ENCODE measurements around the gene ROPN1B.
"Not testable (repeated sequence)": the region's sequence is repeated elsewhere in the genome, so short reads cannot be mapped to it uniquely, and the experiment has no call there.

DNA sequence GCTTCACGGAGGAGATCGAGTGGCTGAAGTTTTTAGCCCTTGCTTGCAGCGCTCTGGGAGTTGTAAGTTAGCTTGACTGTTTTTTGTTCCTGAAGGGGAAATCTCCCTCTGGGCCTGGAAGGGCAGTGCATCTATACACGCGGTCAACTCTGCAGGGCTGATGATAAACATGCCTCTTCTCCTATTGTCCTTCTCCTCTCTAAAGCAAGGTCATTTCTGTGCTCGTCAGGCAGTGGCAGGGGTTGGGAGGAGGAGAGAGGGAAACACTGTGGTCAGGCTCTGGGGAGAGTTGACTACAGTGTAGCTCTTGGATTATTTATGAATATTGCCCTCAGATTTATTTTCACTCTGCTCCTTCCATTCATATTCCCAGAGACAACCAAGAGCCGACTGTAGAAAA is 8.1 kb downstream of the ROPN1B start:
- not testable (repeated sequence) for TF ChIP-seq POLR2A (IDR thresholded peaks at IDR 0.05; ENCODE audit: extremely low read depth, insufficient read length)
- TF ChIP-seq, protein P1, sequence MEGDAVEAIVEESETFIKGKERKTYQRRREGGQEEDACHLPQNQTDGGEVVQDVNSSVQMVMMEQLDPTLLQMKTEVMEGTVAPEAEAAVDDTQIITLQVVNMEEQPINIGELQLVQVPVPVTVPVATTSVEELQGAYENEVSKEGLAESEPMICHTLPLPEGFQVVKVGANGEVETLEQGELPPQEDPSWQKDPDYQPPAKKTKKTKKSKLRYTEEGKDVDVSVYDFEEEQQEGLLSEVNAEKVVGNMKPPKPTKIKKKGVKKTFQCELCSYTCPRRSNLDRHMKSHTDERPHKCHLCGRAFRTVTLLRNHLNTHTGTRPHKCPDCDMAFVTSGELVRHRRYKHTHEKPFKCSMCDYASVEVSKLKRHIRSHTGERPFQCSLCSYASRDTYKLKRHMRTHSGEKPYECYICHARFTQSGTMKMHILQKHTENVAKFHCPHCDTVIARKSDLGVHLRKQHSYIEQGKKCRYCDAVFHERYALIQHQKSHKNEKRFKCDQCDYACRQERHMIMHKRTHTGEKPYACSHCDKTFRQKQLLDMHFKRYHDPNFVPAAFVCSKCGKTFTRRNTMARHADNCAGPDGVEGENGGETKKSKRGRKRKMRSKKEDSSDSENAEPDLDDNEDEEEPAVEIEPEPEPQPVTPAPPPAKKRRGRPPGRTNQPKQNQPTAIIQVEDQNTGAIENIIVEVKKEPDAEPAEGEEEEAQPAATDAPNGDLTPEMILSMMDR (IDR thresholded peaks at IDR 0.05; ENCODE audit: low read depth, low read length): not testable (repeated sequence)
- TF ChIP-seq, protein P2, sequence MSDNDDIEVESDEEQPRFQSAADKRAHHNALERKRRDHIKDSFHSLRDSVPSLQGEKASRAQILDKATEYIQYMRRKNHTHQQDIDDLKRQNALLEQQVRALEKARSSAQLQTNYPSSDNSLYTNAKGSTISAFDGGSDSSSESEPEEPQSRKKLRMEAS (IDR thresholded peaks at IDR 0.05; ENCODE audit: low read depth, low read length): not testable (repeated sequence)
